HG03108 (cell line): ENCODE results near the gene METTL9.
"Not testable (repeated sequence)": the region's sequence is repeated elsewhere in the genome, so short reads cannot be mapped to it uniquely, and the experiment has no call there.

Experiments used
- ATAC-seq: cut with Tn5 transposase; IDR thresholded peaks from one replicate; pipeline ENCODE4 v1.9.1; 2021; ENCODE audit warnings: moderate library complexity; ENCODE audit not compliant: unreplicated experiment

Gene METTL9

GRCh38 chr16:21573506-21573905 lies 25.9 kb upstream of the METTL9 start:
- ATAC-seq: not testable (repeated sequence)

- ATAC-seq: no peak
Measured at GRCh38 chr16:21574372-21574771, 25.0 kb upstream of the METTL9 start.

- ATAC-seq: not testable (repeated sequence)
Measured at GRCh38 chr16:21576323-21576722, 23.1 kb upstream of the METTL9 start.

- not testable (repeated sequence) for ATAC-seq
Measured at GRCh38 chr16:21577487-21577886, 21.9 kb upstream of the METTL9 start.

- not testable (repeated sequence) for ATAC-seq
Measured at GRCh38 chr16:21578311-21578710, 21.1 kb upstream of the METTL9 start.

GRCh38 chr16:21580131-21580530 lies 19.2 kb upstream of the METTL9 start:
- ATAC-seq: not testable (repeated sequence)

GRCh38 chr16:21580807-21581206 lies 18.6 kb upstream of the METTL9 start:
- no peak for ATAC-seq

GRCh38 chr16:21584817-21585216 lies 14.6 kb upstream of the METTL9 start:
- ATAC-seq: no peak

- ATAC-seq: not testable (repeated sequence)
Measured at GRCh38 chr16:21588593-21588992, 10.8 kb upstream of the METTL9 start.

- no peak for ATAC-seq
Measured at GRCh38 chr16:21589551-21589950, 9.8 kb upstream of the METTL9 start.

- no peak for ATAC-seq
Measured at GRCh38 chr16:21590287-21590686, 9.1 kb upstream of the METTL9 start.

GRCh38 chr16:21590796-21591195 lies 8.6 kb upstream of the METTL9 start:
- no peak for ATAC-seq

GRCh38 chr16:21592191-21592590 lies 7.2 kb upstream of the METTL9 start:
- no peak for ATAC-seq

GRCh38 chr16:21593530-21594289 lies 5.7 kb upstream of the METTL9 start:
- ATAC-seq: no peak

- no peak for ATAC-seq
Measured at GRCh38 chr16:21597561-21598030, 1.8 kb upstream of the METTL9 start.

- ATAC-seq: no peak
Measured at GRCh38 chr16:21598206-21598605, 1.2 kb upstream of the METTL9 start.

GRCh38 chr16:21598701-21599121 lies 666 bp upstream of the METTL9 start:
- no peak for ATAC-seq

GRCh38 chr16:21600031-21600773 lies 825 bp downstream of the METTL9 start:
- peak; percentile 13 for ATAC-seq

GRCh38 chr16:21602785-21603184 lies 3.4 kb downstream of the METTL9 start:
- ATAC-seq: no peak

- no peak for ATAC-seq
Measured at GRCh38 chr16:21603928-21604327, 4.6 kb downstream of the METTL9 start.

GRCh38 chr16:21605848-21606247 lies 6.5 kb downstream of the METTL9 start:
- ATAC-seq: not testable (repeated sequence)
